Measurements from ENCODE around the gene CCDC107. TPM values are rescaled to one million over a fixed set of nuclear protein-coding genes. Genes with fewer than 3 reads are reported as not detected.

The CCDC107 gene
- total and polyA plus RNA-seq, 2 of the 13 experiments (the other 11 are each of a cell fraction or from before 2014, with no cell fraction given): 7.1 to 15.2 TPM

GRCh38 chr9:35658137-35658967 lies at the start of gene CCDC107 (continued):
- no peak for TF ChIP-seq FUBP1 (CRISPR knock-in tag; IDR thresholded peaks at IDR 0.05; ENCODE audit: borderline replicate concordance)
- TF ChIP-seq ZNF205 (CRISPR knock-in tag; IDR thresholded peaks at IDR 0.05): no peak
- no peak for TF ChIP-seq FOXK1 (CRISPR knock-in tag; IDR thresholded peaks at IDR 0.05; ENCODE audit: borderline replicate concordance, low read depth)
- peak; percentile 97 for TF ChIP-seq RBFOX2 (IDR thresholded peaks at IDR 0.05; ENCODE audit: low read depth, low read length)
- no peak for TF ChIP-seq ZNF292 (CRISPR knock-in tag; IDR thresholded peaks at IDR 0.05; ENCODE audit: borderline replicate concordance, low read depth)
- no peak for TF ChIP-seq ATF7-NPFF (CRISPR knock-in tag; IDR thresholded peaks at IDR 0.05; ENCODE audit: low read depth)
- no peak for TF ChIP-seq SKI (IDR thresholded peaks at IDR 0.05; ENCODE audit: partially characterized antibody)
- 0 out of 2 replicates have a peak, but pooled peaks have one; percentile 53 for TF ChIP-seq ZFP36L1 (CRISPR knock-in tag; IDR thresholded peaks at IDR 0.05)
- no peak for TF ChIP-seq SP4 (CRISPR knock-in tag; IDR thresholded peaks at IDR 0.05)
- TF ChIP-seq THAP11 (CRISPR knock-in tag; IDR thresholded peaks at IDR 0.05): peak; percentile 58; the same call in 1 of the 2 replicates
- TF ChIP-seq ZNF614 (CRISPR knock-in tag; IDR thresholded peaks at IDR 0.05; ENCODE audit: borderline replicate concordance): no peak
- no peak for TF ChIP-seq CHCHD3 (CRISPR knock-in tag; IDR thresholded peaks at IDR 0.05)
- TF ChIP-seq SOX6 (IDR thresholded peaks at IDR 0.05): no peak
- TF ChIP-seq SOX6 (CRISPR knock-in tag; IDR thresholded peaks at IDR 0.05): peak; percentile 49; the same call in 1 of the 2 replicates
- TF ChIP-seq ZNF24 (IDR thresholded peaks at IDR 0.05): no peak
- TF ChIP-seq ZC3H4 (CRISPR knock-in tag; IDR thresholded peaks at IDR 0.05; ENCODE audit: borderline replicate concordance): no peak; the same call in 1 of the 2 replicates
- no peak; the same call in 1 of the 2 replicates for TF ChIP-seq ZNF382 (CRISPR knock-in tag; IDR thresholded peaks at IDR 0.05; ENCODE audit: borderline replicate concordance)
- TF ChIP-seq ZNF784 (CRISPR knock-in tag; IDR thresholded peaks at IDR 0.05; ENCODE audit: borderline replicate concordance): no peak
- TF ChIP-seq DNMT1 (CRISPR knock-in tag; IDR thresholded peaks at IDR 0.05): no peak; the same call in 1 of the 2 replicates
- peak; percentile 13; the same call in 1 of the 2 replicates for TF ChIP-seq ELF4 (CRISPR knock-in tag; IDR thresholded peaks at IDR 0.05; ENCODE audit: borderline replicate concordance)
- no peak for TF ChIP-seq ZNF230 (CRISPR knock-in tag; IDR thresholded peaks at IDR 0.05)
- peak; percentile 62; the same call in 1 of the 2 replicates for TF ChIP-seq BORCS8-MEF2B (CRISPR knock-in tag; IDR thresholded peaks at IDR 0.05)
- TF ChIP-seq ZNF124 (CRISPR knock-in tag; IDR thresholded peaks at IDR 0.05): no peak
- no peak for TF ChIP-seq ZFP1 (CRISPR knock-in tag; IDR thresholded peaks at IDR 0.05)
- no peak for TF ChIP-seq NFKBIZ (CRISPR knock-in tag; IDR thresholded peaks at IDR 0.05)
- no peak for TF ChIP-seq NCOR1 (IDR thresholded peaks at IDR 0.05; ENCODE audit: borderline replicate concordance, low read length)
- TF ChIP-seq MTERF4 (CRISPR knock-in tag; IDR thresholded peaks at IDR 0.05): no peak
- peak; percentile 52; the same call in 1 of the 2 replicates for TF ChIP-seq CBX5 (CRISPR knock-in tag; IDR thresholded peaks at IDR 0.05; ENCODE audit: borderline replicate concordance)
- TF ChIP-seq U2AF2 (IDR thresholded peaks at IDR 0.05; ENCODE audit: low read depth, low read length): no peak
